Measurements from ENCODE around the gene KCNJ12. TPM values are rescaled to one million over a fixed set of nuclear protein-coding genes. Genes with fewer than 3 reads are reported as not detected.
"Not testable (repeated sequence)": the region's sequence is repeated elsewhere in the genome, so short reads cannot be mapped to it uniquely, and the experiment has no call there.

The KCNJ12 gene
- total RNA-seq, 2 donors from 2014 or later, result not detected

DNA sequence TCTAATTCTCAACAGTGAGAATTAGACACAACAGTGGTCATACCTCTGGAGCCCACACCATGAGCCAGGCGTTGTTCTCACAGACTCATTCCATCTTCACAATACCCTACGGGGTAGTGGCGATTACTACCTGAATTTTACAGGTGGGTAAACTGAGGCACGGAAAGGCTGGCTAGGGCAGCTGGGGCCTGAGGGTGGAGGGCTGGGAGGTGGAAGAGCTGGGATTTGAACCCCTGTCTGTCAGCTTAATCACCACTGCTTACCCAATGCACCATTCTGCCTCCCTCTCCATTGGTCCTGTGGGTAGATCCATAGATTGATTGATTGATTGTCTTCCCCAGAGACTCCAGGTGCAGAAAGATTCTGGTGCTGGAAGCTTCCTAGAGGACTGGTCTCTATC is 31.4 kb upstream of the KCNJ12 start:
- H3K4me3 Mint-ChIP-seq; ATAC-seq (replicated peaks in 1 of 2); H3K27me3 Mint-ChIP-seq (ENCODE audit: low read depth); H3K36me3 Mint-ChIP-seq (ENCODE audit: insufficient read depth in 2 of 2); H3K27ac Mint-ChIP-seq; DNase-seq; H3K9me3 Mint-ChIP-seq; H3K4me1 Mint-ChIP-seq (ENCODE audit: low read depth): not testable (repeated sequence)

DNA sequence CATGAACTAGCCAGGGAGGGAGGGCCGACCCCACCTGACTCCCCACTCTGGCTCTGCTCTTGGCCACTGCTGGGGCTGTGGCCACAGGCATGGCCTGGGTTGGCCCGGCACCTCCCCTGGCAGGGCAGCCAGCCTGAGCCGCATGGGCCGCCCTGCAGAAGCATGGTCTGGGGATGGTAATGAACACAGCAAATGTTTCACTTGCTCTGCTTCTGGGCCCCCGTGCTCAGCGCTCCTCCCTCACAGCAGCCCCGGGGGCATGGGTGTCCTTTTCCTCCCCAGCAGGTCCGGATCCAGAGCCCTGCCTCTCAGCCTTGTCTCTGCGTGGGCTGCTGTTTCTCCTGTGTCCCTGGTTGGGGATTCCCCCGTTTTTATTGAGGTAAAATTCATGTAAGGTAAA is 30.9 kb upstream of the KCNJ12 start:
- Mint-ChIP-seq H3K36me3 (ENCODE audit: insufficient read depth in 2 of 2) (no peaks in the 10 kb centered on the region), H3K4me1 (ENCODE audit: low read depth) (no peaks in the 10 kb centered on the region), H3K9me3 (no peaks in the 10 kb centered on the region), H3K4me3 (no peak overlapping the region), H3K27ac (no peak overlapping the region), H3K27me3 (ENCODE audit: low read depth) (no peaks in the 10 kb centered on the region)
- DNase-seq, result no peak
- no peak for ATAC-seq (replicated peaks in 1 of 2)

DNA sequence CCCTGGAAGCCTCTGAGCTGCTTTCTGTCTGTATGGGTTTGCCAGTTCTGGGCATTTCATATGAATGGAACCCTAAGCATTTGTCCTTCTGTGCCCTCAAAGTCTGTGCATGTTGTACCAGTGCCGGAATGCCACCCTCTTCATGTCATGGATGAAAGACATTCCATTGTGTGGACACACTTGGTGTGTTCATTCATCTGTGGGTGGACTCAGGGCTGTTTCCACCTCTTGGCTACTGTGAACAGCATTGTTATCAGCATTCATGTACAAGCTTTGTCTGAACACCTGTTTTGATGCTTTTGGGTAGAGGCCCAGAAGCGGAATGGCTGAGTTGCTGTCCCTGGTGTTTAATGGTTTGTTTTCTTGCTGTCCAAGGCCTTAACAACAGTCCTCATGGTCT is 30.1 kb upstream of the KCNJ12 start:
- DNase-seq; H3K4me1 Mint-ChIP-seq (ENCODE audit: low read depth); H3K9me3 Mint-ChIP-seq; H3K36me3 Mint-ChIP-seq (ENCODE audit: insufficient read depth in 2 of 2); H3K4me3 Mint-ChIP-seq; H3K27ac Mint-ChIP-seq; H3K27me3 Mint-ChIP-seq (ENCODE audit: low read depth); ATAC-seq (replicated peaks in 1 of 2): not testable (repeated sequence)

DNA sequence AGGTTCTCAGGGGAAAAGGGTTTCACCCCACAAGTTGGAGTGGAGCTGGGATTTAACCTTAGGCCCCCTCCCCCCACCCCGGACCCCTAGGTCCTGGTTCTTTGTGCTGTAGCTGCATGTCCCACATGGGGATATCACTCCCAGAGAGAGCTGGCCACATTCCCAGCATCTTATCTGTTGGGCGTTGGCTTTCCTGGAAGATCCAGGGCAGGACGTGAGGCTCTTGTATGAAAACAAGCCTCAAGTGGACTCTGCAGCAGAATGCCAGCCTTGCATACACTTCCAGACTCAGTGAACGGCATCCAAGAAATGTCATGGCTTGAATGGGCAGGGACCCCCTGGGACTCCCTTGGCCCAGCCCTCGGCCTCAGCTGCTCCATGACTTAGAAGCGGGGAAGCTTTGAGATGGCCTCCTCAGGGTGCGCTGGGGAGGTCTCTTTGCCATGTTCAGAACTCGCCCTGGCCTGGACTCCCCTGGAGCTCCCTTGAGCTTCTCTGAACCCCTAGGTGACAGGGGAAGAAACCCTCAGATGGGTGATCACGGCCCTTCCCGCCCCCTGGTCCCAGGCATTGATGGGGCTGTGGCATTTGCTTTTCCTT is 29.4 kb upstream of the KCNJ12 start:
- not testable (repeated sequence) for ATAC-seq (replicated peaks in 1 of 2); DNase-seq; H3K27me3 Mint-ChIP-seq (ENCODE audit: low read depth); H3K36me3 Mint-ChIP-seq (ENCODE audit: insufficient read depth in 2 of 2); H3K4me1 Mint-ChIP-seq (ENCODE audit: low read depth); H3K9me3 Mint-ChIP-seq; H3K4me3 Mint-ChIP-seq; H3K27ac Mint-ChIP-seq

DNA sequence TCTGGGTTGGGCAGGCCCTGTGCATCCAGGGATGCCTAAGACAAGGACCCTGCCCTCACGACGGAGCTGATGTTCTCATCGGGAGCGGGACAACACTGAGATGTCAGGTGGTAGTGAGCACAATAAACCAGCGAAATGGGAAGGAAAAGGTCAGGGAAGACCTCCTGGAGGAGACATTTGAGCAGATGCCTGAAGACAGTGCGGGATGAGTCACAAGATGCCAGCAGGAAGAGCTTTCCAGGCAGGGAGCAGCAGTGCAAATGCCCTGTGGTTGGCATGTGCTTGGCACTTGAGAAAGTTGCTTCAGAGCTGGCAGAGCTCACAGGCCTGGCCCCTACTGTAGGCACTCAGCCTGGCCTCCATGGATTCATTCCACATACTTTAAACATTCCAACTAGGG is 28.5 kb upstream of the KCNJ12 start:
- not testable (repeated sequence) for H3K9me3 Mint-ChIP-seq; H3K27ac Mint-ChIP-seq; DNase-seq; H3K36me3 Mint-ChIP-seq (ENCODE audit: insufficient read depth in 2 of 2); H3K4me3 Mint-ChIP-seq; ATAC-seq (replicated peaks in 1 of 2); H3K27me3 Mint-ChIP-seq (ENCODE audit: low read depth); H3K4me1 Mint-ChIP-seq (ENCODE audit: low read depth)

DNA sequence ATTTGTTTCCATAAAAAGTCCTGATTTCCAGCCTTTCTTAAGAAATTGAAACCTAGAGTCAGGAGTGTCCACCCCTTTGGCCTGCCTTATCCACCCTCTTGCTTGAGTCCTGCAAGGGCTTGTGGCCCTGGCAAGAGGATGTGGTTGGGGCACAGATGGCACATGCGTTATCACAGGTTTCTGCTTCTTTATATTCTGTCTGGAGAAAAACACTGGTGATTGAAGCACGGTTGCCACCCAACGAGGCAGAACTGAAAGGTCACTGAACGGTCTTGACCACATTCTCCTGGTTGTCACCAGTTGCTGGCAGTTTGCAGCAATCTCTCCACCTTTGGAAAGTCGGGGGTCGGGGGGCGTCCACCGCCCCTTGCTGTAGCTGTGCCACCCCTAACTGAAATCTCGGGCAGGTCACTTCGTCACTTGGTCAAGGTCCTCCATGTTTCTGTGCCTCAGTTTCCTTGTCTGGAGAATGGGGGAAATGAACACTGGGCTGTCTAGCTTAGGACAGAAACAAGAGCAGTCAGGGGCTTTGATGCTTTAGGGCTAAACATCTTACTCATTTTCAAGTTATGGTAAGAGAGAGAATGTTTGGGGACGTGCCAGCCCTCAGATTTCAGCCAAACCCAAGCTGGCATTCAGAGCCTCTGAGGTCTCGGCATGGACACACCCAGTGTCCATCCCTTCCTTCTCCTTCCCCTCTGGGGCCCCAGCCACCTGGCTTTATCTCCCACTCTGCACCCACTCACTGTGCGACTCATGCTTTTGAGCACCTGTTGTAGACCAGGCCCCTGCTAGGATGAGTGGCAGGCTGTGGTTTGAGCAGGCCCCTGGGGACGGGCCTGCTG is 27.9 kb upstream of the KCNJ12 start:
- not testable (repeated sequence) for H3K27ac Mint-ChIP-seq; DNase-seq; H3K27me3 Mint-ChIP-seq (ENCODE audit: low read depth); H3K4me3 Mint-ChIP-seq; H3K9me3 Mint-ChIP-seq; H3K36me3 Mint-ChIP-seq (ENCODE audit: insufficient read depth in 2 of 2); H3K4me1 Mint-ChIP-seq (ENCODE audit: low read depth)
- ATAC-seq (replicated peaks in 1 of 2), result peak in 1 of 2 donors; percentile 41

DNA sequence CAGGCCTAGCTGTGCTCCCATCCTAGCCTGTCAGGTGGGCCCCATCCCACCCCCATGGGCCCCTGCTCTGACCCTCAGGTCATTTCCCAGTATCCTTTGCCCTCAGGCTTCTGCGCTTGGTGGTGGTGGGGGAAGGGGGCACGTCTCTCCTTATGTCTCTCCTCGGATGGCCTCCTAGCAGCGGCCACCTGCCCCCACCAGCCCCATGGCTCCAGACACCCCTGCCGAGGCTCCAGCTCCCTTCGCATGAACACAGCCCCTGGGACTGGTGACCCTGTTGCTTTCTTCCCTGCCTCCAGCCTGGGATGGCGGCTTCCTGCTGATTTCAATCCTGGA is 27.3 kb upstream of the KCNJ12 start:
- not testable (repeated sequence) for H3K27me3 Mint-ChIP-seq (ENCODE audit: low read depth); DNase-seq; H3K4me3 Mint-ChIP-seq; H3K36me3 Mint-ChIP-seq (ENCODE audit: insufficient read depth in 2 of 2); ATAC-seq (replicated peaks in 1 of 2); H3K4me1 Mint-ChIP-seq (ENCODE audit: low read depth); H3K9me3 Mint-ChIP-seq; H3K27ac Mint-ChIP-seq

DNA sequence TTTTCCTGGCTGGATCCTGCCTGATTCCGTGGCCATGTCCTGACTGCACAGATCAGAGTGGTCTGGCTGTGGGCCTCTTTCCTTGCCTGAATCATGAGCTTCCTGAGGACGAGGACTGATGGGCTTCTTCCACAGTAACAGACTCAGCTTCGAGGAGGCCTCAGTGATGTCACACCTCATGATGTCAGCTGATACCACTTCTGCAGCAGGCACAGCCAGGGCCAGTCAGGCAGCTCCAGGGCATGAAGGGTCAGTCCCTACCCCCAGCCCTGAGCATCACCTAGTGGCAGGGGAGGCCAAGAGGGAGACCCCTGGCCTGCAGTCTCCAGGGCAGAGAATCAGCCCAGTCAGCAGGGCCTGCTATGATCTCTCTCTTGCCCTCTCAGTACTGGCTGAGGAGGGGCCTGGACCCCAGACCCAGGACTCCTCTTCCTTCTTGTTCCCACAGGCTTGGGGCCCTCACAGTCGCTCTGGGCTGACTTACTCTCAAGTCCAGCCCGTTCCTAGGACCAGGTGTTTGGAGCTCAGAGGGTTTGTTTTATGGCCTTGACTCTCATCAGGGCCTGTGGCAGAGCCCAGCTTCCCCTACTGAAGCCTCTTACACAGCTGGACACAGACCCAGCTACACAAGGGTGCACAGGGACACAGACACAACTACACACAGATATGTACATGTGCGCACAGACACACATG is 26.7 kb upstream of the KCNJ12 start:
- not testable (repeated sequence) for DNase-seq

DNA sequence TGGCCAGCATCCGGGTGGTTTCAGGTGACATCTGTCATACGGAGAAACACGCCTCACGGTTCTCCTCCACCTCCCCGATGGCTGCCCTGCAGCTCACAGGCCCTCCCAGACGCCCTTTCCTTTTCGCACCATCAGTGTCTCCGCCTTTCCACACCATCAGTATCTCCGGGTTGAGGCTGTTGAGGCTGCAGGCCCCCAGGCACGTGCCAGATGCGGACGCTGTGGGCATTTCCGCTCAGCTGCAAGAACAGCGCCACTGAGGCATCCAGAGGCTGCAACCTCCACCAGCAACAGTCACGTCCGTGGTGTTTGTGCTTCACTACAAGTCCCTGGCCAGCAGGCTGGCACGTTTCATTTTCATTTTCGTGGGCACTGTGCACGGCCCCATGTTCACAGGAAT is 25.7 kb upstream of the KCNJ12 start:
- not testable (repeated sequence) for H3K36me3 Mint-ChIP-seq (ENCODE audit: insufficient read depth in 2 of 2); H3K9me3 Mint-ChIP-seq; H3K4me3 Mint-ChIP-seq; H3K27ac Mint-ChIP-seq; ATAC-seq (replicated peaks in 1 of 2); DNase-seq; H3K4me1 Mint-ChIP-seq (ENCODE audit: low read depth); H3K27me3 Mint-ChIP-seq (ENCODE audit: low read depth)

More for the DNA sequence above, 26.7 kb upstream of the KCNJ12 start:
- H3K4me3 Mint-ChIP-seq; H3K36me3 Mint-ChIP-seq (ENCODE audit: insufficient read depth in 2 of 2); H3K4me1 Mint-ChIP-seq (ENCODE audit: low read depth); H3K27me3 Mint-ChIP-seq (ENCODE audit: low read depth); H3K27ac Mint-ChIP-seq; ATAC-seq (replicated peaks in 1 of 2); H3K9me3 Mint-ChIP-seq: not testable (repeated sequence)

DNA sequence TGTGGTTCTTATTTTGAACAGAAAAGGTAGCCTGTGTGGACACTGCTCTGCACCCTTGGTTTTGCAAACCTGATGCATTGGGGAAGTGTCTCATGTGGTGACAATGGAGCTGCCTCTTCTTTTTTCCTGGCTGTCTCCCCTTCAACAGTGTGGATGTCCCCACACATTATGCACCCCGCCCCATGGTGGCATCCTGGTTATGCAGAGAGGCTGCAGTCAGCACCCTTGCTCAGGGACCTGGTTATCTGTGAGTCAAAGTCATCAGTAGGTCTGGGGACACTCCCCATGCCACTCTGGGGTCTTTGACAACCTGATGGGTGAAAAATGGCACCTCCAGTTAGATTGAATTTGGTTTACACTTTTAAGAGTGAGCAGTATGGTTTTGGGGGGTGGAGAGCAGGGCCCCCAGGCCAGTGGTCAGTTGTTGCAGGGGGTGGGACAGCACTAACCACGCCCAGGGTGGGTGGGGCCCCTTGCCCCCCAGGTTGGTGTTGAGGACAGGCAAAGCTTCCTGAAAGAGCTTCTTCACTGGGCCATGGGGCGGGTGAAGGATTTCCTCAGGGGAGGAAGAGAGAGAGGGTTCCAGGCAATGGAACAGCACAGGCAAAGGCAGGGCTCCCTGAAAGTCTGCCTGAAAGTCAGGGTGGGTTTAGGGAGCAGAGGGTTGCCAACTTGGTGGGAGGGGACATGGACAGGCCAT is 24.6 kb upstream of the KCNJ12 start:
- Mint-ChIP-seq H3K27me3 (ENCODE audit: low read depth) (no peaks in the 10 kb centered on the region), H3K4me3 (no peak overlapping the region), H3K4me1 (ENCODE audit: low read depth) (no peaks in the 10 kb centered on the region), H3K27ac (no peak overlapping the region), H3K36me3 (ENCODE audit: insufficient read depth in 2 of 2) (no peaks in the 10 kb centered on the region), H3K9me3 (no peaks in the 10 kb centered on the region)
- ATAC-seq (replicated peaks in 1 of 2) (no peak), DNase-seq (no peak)

DNA sequence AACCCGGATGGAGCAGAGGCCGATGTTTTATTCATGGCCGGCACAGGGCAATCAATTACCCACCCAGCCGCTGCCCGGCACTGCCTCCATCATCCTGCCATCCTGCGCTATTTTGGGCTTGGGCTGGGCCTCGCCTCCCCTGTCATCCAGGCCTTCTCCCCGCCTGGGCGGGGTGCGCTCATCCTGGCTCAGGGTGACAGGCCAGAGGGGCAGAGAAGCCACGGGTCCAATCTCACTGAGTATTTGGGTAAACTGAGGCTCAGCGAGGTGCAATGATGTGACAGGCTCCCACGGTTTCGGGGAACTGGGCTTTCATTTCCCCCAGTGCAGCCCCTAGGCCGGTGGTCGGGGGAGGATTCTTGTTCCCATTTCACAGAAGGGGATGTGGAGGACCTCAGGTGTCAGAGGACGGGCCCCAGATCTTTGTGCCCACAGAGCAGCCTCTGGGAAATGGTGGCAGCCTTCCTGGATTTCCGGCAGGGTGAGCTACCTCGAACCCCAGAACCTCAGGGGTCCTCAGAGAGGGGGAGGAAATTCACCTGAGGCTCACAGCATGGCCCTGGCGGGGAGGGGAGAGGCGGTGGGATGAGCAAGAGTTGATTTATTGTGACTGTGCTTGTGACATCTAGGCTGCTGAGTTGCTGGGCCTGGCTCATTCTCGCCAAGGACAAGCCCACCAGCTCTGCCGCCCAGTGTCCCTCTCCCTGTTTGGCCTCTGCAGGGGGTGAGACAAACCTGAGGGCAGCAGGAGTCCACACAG is 23.8 kb upstream of the KCNJ12 start:
- no peak for ATAC-seq (replicated peaks in 1 of 2)
- Mint-ChIP-seq H3K4me1 (ENCODE audit: low read depth) (no peaks in the 10 kb centered on the region), H3K27ac (no peak overlapping the region), H3K36me3 (ENCODE audit: insufficient read depth in 2 of 2) (no peaks in the 10 kb centered on the region), H3K9me3 (no peaks in the 10 kb centered on the region), H3K27me3 (ENCODE audit: low read depth) (no peaks in the 10 kb centered on the region), H3K4me3 (no peak overlapping the region)
- no peak for DNase-seq

DNA sequence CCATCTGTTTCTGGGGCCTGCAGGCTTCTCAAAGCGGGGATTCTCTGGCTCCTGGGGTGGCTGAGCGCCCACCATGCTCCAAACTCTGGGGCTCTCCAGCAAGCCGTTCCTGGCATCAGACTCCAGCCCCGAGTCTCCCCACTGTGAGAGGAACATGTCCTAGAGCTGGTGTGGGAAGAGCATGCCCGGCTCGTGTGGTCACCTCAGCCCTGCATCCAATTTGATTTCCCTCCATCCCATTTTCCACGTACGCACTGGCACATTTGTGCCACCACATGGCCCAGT is 23.2 kb upstream of the KCNJ12 start:
- Mint-ChIP-seq H3K27ac (no peak overlapping the region), H3K4me3 (no peak overlapping the region), H3K4me1 (ENCODE audit: low read depth) (no peaks in the 10 kb centered on the region), H3K36me3 (ENCODE audit: insufficient read depth in 2 of 2) (no peaks in the 10 kb centered on the region), H3K9me3 (no peaks in the 10 kb centered on the region), H3K27me3 (ENCODE audit: low read depth) (no peaks in the 10 kb centered on the region)
- DNase-seq, result no peak
- ATAC-seq (replicated peaks in 1 of 2), result no peak
